GM18867 (cell line): ENCODE measurements around the gene SAT2.

ENCODE experiments used
- ATAC-seq: cut with Tn5 transposase; IDR thresholded peaks from one replicate; pipeline ENCODE4 v1.9.1; 2021; ENCODE audit warnings: mild to moderate bottlenecking, moderate library complexity; ENCODE audit not compliant: unreplicated experiment

Gene SAT2

DNA sequence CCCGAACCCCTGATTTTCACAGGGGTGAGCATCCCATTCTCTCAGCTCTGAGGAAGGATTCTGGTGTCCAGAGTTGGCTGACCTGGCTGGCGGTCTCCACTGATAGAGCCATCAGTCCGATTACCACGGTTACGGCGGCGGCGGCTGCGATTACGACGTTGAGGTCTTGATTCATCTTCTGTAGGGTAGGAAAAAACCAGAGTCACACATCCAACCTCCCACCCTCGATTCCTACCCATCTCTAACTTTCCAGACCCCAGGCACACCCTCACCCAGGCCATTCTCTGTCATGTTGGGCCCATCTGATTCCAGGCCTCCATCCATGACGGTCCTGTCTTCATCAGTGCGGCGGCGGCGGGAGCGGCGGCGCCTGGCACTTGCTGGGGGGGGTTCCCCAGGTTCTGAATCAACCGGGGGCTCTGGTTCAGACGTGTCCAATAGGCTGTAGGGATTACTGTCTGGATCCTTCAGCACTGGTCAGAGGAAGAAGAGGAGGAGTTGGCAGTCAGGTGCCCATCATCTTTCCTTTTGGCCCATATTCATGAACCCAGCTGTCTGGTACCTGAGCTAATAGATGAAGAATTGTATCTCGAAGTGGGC lies 35.1 kb downstream of the SAT2 start:
- no peak for ATAC-seq

DNA sequence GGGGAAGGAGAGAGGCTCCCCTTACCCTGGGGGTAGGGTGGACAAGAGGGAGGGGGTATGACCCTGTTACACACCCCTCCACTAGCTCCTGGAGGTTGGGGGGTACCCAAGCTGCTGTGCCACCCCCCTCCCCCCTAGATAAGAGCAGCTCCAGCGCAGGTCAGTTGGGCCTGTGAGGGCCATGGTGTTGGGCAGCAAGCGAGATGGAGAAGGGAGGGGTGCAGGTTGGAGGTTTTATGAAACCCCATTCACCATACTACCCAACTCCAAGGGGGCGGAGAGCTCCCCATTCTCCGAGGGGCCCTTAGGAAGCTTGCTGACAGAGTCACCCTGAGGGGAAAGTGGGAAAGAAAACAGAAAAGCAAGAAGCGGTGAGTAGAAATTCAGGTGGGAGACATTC lies 36.0 kb downstream of the SAT2 start:
- ATAC-seq = no peak

DNA sequence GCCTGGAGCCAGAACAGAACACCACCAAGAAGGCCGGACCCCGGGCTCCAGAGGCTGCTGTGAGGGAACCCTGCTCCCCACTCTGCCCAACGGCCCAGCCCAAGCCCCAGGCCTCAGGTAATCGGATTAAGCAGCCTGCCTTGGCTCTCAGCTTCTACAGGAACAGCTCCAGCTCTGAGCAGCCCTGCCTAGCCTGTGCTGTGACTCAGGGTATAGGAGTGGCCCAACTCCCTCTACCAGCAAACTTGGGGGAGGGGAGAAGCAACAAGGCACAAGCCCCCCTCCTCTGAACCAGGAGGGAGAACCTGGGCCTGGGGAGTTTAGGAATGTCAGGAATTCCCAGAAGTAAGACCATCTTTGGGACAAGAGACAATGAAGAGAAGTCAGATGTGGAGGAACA lies 36.9 kb downstream of the SAT2 start:
- no peak for ATAC-seq

DNA sequence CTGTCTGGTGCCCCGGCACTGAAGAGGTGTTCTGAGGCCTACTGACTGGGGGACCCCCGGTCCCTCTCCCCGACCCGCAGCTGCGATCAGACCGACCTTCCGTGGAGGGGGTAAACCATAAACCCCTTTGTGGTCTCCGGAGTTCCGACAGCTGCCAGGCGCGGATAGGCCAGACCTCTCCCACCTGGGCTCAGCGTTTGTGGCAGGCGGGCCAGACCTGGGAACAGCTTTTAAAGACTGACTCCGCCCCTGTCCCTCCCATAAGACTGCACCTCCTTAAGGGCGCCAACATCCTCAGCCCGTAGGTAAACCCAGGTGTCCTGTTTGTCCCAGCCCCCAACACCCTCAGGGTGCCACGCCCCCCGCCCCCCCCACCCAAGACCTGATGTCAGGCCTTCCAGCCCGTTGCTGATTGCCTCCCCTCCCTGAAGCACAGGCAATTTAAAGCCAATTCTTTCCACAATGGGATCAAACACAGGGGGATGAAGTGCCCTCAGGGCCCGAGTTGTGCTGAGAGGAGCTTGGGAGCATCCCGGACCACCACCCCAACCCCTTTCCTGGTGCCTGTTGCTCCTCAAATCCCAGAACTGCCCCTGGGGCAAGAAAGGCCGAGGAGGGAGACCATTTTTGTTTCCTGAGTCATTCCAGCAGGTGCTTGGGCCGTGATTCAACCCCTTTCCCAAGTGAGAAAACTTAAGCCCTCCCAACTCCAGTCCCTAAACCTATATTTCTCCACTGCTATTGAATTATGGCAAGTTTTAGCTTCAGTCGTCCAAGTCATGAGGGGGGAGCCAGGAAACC lies 37.5 kb downstream of the SAT2 start, which contains the start of gene SOX15:
SOX15 (minus strand) TSS at position 204 of the 801 bp plus-strand sequence. CDS start 418 bp downstream, outside the sequence.
- no peak for ATAC-seq

DNA sequence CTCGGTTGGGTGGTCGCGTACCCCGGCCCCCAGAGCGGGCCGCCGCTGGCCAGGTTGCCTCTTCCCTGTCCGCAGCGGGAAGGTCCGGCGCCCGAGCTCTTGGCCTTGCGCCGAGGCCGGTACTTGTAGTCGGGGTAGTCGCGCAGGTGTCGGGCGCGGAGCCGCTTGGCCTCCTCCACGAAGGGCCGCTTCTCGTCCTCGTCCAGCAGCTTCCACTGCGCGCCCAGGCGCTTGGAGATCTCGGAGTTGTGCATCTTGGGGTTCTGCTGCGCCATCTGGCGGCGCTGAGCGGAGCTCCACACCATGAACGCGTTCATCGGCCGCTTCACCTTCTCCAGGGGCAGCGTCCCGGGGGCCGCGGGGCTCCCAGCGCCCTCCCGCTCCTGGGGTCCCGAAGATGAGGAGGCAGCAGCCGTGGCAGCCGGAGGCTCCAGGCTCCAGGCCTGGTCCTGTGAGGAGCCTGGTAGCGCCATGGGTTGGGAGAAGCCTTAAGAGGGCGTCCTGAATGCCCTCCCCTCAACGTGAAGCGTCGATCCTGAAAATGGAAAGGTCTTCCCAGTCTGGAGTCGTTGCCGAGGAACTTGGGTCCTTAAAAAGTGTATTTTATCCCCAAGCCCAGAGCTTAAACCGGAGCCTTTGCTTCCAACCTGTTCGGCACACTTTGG lies 38.3 kb downstream of the SAT2 start:
- no peak for ATAC-seq

DNA sequence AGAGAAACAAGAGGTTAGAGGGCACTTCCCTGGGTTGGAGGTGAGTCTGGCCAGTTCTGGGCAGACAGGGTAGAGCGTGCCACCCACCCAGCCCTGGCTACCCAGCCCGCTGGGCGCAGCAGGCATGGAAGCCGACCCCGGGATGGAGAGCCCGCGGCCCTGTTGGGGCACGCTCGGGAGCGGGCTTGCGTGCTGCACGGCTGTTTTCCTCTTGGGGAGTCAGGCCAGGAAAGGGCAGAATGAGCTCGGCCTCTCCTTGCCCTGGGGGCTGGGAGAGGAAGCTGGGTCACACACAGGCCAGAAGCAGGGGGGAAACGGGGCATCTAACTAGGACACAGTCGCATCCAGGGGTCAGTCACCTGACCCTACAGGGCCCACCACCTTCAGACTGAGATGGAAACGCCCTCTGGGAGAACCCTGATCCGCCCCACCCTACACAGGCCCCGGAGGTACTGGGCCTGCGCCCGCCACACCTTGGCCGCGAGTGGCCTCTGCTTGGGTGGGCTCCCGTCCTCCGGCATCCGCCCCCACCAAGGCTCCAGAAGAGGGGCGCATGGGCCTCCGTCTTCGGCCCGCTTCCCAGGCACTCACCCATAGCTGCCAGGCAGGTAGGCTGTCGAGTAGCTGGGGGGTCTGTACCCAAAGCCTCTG lies 38.9 kb downstream of the SAT2 start:
- no peak for ATAC-seq

DNA sequence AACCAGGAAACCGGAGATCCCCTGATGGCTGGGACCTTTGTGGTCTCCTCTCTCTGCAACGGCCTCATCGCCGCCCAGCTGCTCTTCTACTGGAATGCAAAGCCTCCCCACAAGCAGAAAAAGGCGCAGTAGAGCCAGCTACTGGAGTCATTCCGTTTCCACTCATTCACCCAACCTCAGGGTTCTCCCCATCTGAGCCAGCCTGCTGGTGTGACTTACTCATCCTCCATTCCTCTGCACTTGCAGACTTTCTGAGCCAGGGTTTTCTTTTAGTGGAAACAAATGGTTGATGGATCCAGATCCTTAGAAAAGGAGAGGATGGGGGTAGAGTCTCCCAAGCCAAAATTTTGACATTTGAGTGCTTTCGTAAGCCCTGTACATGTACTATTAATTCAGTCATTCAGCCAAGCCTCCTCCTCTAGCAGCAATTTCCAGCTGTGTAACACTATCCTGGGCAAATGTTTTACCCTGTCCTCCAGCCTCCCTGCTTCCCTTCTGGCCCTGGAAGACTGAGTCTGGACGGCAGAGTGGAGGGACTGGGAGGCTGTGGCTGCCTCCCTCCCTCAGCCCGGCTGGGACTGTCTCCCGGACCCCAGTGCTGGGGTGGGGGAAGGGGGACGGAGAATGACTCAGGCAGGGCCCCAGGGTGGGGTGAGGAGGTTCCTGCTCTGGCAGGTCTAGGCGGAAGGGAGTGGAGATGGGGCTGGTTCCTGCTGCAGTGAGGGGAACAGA lies 40.0 kb downstream of the SAT2 start:
- no peak for ATAC-seq

DNA sequence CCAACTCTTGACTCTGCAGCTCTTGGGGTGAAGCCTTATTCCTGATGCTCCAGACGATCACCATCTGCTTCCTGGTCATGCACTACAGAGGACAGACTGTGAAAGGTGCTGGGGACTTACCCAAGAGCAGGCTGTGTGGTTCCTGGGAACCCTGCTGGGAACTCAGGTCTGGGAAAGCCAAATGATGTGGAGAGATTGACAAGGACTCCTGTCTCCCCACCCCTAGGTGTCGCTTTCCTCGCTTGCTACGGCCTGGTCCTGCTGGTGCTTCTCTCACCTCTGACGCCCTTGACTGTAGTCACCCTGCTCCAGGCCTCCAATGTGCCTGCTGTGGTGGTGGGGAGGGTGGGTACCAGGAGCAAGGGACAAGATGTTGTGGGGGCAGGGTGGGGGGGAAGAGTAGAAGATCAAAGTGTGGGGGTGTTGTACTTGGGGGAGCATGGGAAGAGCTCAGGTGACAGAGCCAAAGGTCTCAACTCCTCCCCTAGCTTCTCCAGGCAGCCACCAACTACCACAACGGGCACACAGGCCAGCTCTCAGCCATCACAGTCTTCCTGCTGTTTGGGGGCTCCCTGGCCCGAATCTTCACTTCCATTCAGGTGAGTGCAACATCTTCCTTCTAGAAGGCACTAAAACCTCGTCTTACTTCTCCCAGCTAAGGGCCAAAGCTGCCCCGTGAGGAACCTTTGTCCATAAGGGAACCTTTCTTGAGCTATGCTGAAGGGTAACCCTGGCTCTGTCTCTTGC lies 40.8 kb downstream of the SAT2 start:
- ATAC-seq = no peak

DNA sequence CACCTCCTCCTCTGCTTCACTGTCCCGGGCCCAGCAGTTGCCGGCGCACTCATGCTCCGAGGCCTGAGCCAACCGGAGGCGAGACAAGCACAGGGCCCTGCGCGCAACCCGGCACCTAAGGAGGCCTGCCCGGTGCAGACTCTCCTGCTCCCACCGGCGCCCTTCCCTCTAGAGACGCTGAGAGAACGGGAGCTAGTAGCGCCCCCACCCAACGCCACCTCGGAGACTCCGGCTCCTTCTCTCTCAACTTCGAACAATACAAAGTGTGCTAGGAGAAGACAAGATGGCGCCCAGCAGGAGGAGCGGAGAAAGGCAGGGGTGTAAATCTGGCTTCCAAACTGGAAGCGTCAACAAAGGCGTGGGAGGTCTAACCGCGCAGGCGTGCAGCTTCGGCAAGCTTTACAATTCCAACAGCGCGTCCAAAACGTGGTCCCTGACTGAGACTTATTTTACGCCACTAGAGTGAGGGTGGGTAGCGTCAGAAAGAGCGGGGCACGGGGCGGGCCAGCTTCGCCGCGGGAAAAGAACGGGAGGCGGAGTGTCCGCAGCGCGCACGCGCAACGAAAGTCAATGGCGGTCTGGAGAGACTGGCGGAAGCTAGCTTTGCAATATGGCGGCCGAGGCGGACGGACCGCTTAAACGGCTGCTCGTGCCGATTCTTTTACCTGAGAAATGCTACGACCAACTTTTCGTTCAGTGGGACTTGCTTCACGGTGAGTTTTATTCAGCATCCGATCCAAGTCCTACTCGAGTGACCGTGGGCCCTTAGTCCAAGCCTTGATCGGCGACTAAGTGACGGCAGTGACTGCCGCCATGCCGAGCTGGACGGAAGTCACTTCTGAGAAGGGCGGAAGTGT lies 44.1 kb downstream of the SAT2 start, which contains the start of gene MPDU1:
MPDU1 (plus strand) TSS at position 600 of the 857 bp plus-strand sequence; CDS start at position 611, 11 bp downstream.
- ATAC-seq = peak; percentile 65

DNA sequence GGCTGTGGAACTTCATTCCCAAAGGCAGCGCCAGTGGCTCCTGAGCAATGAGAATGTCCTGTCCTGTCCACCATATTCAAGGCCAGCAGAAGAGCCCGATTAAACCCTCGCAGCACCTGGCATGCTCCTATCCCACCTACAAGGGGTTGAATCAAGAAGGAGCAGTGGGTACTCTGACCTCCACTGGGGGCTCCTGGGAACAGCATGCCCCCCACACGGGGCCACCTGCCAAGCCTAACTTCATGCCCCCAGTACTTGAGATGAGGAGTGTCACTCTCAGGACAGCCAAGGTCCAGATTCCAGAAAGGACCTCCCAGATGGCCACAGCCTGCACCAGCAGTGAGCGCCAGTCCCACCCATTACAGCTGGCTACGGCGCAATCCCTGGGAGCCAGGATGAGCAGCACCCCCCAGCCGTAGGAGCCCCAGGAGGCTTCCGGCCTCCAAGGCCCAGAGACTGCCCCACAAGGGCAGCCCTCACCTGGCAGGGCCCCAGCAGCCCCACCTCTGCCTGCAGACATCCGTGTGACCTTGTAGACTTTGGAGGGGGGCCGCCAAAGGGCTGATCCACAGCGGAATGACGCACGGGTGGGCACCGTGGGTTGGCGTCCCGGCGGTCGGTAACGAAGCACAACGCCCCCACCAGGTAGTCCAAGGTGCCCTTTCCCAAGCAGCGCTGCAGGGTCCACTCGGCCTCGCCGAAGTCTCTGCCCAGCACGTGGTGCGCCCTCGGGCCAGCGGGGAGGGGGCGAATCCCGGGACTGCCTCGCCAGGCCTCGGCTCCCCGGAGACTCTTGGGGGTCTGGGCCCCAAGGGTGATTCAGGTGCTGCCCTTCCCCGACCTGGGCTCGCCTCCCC lies 45.0 kb downstream of the SAT2 start:
- ATAC-seq = no peak

DNA sequence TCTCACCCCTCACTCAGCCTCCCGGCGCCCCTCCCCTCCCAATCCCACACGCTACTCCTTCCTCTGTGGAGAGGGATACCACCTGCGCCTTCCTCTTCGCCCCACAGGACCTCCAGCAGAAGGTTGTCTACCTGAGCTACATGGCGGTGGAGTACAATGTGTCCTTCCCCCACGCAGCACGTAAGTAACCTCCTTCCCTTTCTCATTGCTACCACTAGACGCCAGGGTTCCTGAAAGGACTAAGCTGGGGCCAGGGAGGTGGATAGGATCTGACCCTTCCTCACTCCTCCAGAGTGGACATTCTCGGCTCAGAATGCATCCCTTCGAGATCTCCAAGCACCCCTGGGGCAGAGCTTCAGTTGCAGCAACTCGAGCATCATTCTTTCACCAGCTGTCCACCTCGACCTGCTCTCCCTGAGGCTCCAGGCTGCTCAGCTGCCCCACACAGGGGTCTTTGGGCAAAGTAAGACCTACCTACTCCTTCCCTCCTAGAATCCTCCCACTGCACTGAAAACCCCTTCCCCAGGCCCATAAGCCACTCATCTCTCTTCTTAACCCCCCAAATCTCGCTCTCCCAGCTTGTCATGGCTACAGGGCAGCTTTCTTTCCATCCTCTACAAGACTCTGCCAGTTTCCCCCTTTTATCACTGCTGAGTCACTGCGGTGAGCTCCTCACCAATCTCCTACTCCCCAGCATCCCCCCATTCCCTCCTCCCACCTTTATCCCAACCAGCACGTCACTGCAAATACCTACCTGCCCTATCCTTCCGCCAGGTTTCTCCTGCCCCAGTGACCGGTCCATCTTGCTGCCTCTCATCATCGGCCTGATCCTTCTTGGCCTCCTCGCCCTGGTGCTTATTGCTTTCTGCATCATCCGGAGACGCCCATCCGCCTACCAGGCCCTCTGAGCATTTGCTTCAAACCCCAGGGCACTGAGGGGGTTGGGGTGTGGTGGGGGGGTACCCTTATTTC lies 46.7 kb downstream of the SAT2 start:
- no peak for ATAC-seq

DNA sequence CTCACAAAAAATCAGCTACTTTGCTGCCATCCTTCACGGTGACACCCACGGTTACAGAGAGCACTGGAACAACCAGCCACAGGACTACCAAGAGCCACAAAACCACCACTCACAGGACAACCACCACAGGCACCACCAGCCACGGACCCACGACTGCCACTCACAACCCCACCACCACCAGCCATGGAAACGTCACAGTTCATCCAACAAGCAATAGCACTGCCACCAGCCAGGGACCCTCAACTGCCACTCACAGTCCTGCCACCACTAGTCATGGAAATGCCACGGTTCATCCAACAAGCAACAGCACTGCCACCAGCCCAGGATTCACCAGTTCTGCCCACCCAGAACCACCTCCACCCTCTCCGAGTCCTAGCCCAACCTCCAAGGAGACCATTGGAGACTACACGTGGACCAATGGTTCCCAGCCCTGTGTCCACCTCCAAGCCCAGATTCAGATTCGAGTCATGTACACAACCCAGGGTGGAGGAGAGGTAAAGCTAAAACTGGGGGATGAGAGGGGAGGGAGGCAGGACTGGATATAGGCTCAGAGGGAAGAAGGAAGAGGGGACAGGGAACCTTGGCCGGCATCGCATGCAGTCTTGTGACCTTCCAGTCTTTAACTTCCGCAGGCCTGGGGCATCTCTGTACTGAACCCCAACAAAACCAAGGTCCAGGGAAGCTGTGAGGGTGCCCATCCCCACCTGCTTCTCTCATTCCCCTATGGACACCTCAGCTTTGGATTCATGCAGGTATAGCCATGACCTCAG lies 47.6 kb downstream of the SAT2 start:
- ATAC-seq = no peak

DNA sequence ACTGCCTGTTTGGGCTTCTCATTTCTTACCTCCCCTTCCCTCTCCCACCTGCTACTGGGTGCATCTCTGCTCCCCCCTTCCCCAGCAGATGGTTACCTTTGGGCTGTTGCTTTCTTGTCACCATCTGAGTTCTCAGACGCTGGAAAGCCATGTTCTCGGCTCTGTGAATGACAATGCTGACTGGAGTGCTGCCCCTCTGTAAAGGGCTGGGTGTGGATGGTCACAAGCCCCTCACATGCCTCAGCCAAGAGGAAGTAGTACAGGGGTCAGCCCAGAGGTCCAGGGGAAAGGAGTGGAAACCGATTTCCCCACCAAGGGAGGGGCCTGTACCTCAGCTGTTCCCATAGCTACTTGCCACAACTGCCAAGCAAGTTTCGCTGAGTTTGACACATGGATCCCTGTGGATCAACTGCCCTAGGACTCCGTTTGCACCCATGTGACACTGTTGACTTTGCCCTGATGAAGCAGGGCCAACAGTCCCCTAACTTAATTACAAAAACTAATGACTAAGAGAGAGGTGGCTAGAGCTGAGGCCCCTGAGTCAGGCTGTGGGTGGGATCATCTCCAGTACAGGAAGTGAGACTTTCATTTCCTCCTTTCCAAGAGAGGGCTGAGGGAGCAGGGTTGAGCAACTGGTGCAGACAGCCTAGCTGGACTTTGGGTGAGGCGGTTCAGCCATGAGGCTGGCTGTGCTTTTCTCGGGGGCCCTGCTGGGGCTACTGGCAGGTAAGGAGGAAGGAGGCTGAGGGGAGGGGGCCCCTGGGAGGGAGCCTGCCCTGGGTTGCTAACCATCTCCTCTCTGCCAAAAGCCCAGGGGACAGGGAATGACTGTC lies 48.4 kb downstream of the SAT2 start, which contains the start of gene CD68:
CD68 (plus strand) TSS at position 638 of the 833 bp plus-strand sequence; CDS start at position 678, 40 bp downstream.
- peak; percentile 34 for ATAC-seq

DNA sequence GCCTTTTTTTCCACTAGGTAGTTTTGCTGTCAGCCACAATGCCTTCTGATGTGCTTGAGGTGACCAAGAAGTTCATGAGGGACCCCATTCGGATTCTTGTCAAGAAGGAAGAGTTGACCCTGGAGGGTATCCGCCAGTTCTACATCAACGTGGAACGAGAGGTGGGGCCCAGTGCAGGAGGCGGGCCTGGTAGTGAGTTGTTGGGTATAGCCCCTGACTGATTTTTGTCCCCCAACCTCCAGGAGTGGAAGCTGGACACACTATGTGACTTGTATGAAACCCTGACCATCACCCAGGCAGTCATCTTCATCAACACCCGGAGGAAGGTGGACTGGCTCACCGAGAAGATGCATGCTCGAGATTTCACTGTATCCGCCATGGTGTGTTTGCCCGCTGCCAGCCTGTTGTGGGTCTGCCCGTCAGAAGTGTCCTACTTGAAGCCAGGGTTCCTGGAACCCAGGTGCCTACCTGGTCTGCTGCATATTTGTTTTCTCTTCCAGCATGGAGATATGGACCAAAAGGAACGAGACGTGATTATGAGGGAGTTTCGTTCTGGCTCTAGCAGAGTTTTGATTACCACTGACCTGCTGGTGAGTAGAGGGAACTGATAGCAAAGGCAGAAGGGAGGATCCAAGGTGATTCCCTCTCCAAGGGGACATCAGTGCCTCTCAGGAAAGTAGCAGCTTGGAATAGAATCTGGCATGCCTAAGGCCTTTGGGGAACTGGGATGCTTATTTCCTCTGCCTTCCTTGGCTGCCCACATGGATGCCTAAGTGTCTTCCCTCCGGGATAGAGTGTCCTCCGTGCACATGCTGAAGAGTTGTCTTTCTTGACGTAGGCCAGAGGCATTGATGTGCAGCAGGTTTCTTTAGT lies 50.1 kb downstream of the SAT2 start:
- ATAC-seq = no peak
